ENCODE measurements around the gene RPF1.

GRCh38 chr1:84510165-84510564 is 31.1 kb downstream of the RPF1 start:
- no peak for TF ChIP-seq SP1 (IDR thresholded peaks at IDR 0.05)
- no peak for TF ChIP-seq CTCF (IDR thresholded peaks at IDR 0.05; ENCODE audit: low read depth, low read length, missing input control)
- TF ChIP-seq REST (IDR thresholded peaks at IDR 0.05) = no peak
- TF ChIP-seq RAD21 (IDR thresholded peaks at IDR 0.05) = no peak
- TF ChIP-seq YY1 (IDR thresholded peaks at IDR 0.05) = no peak
